B cell (primary cell): ENCODE measurements around the gene OR10Z1. TPM values are rescaled to one million over a fixed set of nuclear protein-coding genes. Genes with fewer than 3 reads are reported as not detected.

ENCODE experiments used
- ATAC-seq: fragments of 200-7000 bp; cut with Tn5 transposase; one replicate; pipeline ENCODE4 v1.10.0; 2021; ENCODE audit warnings: low read depth, mild to moderate bottlenecking, moderate number of reproducible peaks, moderate library complexity
- CTCF ChIA-PET: fragments of 350-600 bp; sonication (Branson Sonifier 250); formaldehyde crosslinking; loops from one replicate; lab custom pipeline; 2021; ENCODE audit warnings: antibody characterized with exemption, inconsistent platforms; lab: Charles Lee
- POLR2A ChIA-PET: fragments of 350-600 bp; sonication (Branson Sonifier 250); formaldehyde crosslinking; loops from one replicate; lab custom pipeline; 2021; ENCODE audit warnings: antibody characterized with exemption; lab: Charles Lee
- DNase-seq: peaks from one replicate; pipeline ENCODE4 v3.0.0; 2013
- H2AFZ ChIP-seq: 2 replicates; pipeline ENCODE4 v1.6.1; 2012; ENCODE audit warnings: mild to moderate bottlenecking, low read depth, low read length; ENCODE audit not compliant: insufficient read depth, poor library complexity, severe bottlenecking
- H3K27ac ChIP-seq, 2 donors: 1 replicate in 1 of 2; 2 replicates in 1 of 2; pipeline ENCODE4 v1.5.1; 2012 to 2013; ENCODE audit warnings: low read length in 2 of 2, mild to moderate bottlenecking in 2 of 2, moderate library complexity in 1 of 2
- H3K27me3 ChIP-seq, 4 experiments: fragments of 200-600 bp in 1 of 4; sonication (generic) in 1 of 4; replicated peaks in 1 of 4; 1 replicate in 2 of 4; 2 replicates in 2 of 4; pipeline versions ENCODE4 v1.6.1 to v1.7.0; 2013 to 2016; ENCODE audit warnings: low read length in 3 of 4, mild to moderate bottlenecking in 2 of 4, mixed read lengths in 1 of 4, moderate library complexity in 1 of 4; ENCODE audit not compliant: insufficient read depth in 4 of 4, control insufficient read depth in 3 of 4; ENCODE audit errors: control extremely low read depth in 1 of 4
- H3K36me3 ChIP-seq, 2 experiments: replicated peaks in 1 of 2; 1 replicate in 1 of 2; 2 replicates in 1 of 2; pipeline versions ENCODE4 v1.6.1 to v1.7.1; 2013; ENCODE audit warnings: low read length in 1 of 2; ENCODE audit not compliant: insufficient read depth in 2 of 2, control insufficient read depth in 1 of 2; ENCODE audit errors: control extremely low read depth in 1 of 2, extremely low read depth in 1 of 2
- H3K4me1 ChIP-seq, 2 donors: fragments of 200-600 bp in 1 of 2; sonication (generic) in 1 of 2; 1 replicate in 1 of 2; 2 replicates in 1 of 2; pipeline versions ENCODE4 v1.5.1 to v1.6.1; 2013 to 2017; ENCODE audit warnings: low read length in 2 of 2; ENCODE audit not compliant: control insufficient read depth in 2 of 2, insufficient read depth in 2 of 2
- H3K4me2 ChIP-seq: replicated peaks from 2 replicates; pipeline ENCODE3; 2012; ENCODE audit warnings: mild to moderate bottlenecking, low read depth, low read length; ENCODE audit not compliant: poor library complexity, severe bottlenecking
- H3K4me3 ChIP-seq, 5 experiments: fragments of 200-600 bp in 1 of 5; sonication (generic) in 1 of 5; 1 replicate in 3 of 5; 2 replicates in 2 of 5; pipeline versions ENCODE4 v1.5.1 to v1.7.0; 2011 to 2016; ENCODE audit warnings: low read length in 4 of 5, mild to moderate bottlenecking in 4 of 5, low read depth in 2 of 5, control low read depth in 1 of 5, moderate library complexity in 1 of 5; ENCODE audit not compliant: insufficient read depth in 1 of 5; ENCODE audit errors: control extremely low read depth in 1 of 5, extremely low read depth in 1 of 5
- H3K79me2 ChIP-seq: fragments of 200-600 bp; sonication (generic); one replicate; pipeline ENCODE4 v1.6.0; 2016; ENCODE audit warnings: low read length; ENCODE audit not compliant: control insufficient read depth, insufficient read depth
- H3K9ac ChIP-seq: fragments of 200-600 bp; sonication (generic); 2 replicates; pipeline ENCODE4 v1.6.1; 2017; ENCODE audit warnings: mild to moderate bottlenecking, low read length, moderate library complexity
- H3K9me3 ChIP-seq, 3 donors: one replicate each; pipeline versions ENCODE4 v1.6.1 to v1.7.1; 2013; ENCODE audit warnings: low read length in 2 of 3; ENCODE audit not compliant: control insufficient read depth in 2 of 3, insufficient read depth in 1 of 3; ENCODE audit errors: control extremely low read depth in 1 of 3
- H4K20me1 ChIP-seq: 2 replicates; pipeline ENCODE4 v1.6.0; 2012; ENCODE audit warnings: mild to moderate bottlenecking, low read length; ENCODE audit not compliant: insufficient read depth, control insufficient read depth, poor library complexity, severe bottlenecking
- H3K27ac Mint-ChIP-seq: one replicate; pipeline ENCODE4 v1.8.0; 2021; ENCODE audit warnings: mixed read lengths
- H3K27me3 Mint-ChIP-seq: one replicate; pipeline ENCODE4 v1.8.0; 2021; ENCODE audit warnings: mixed read lengths
- H3K4me1 Mint-ChIP-seq: one replicate; pipeline ENCODE4 v1.8.0; 2021; ENCODE audit warnings: mixed read lengths
- H3K4me3 Mint-ChIP-seq: one replicate; pipeline ENCODE4 v1.8.0; 2021; ENCODE audit warnings: mixed read lengths
- H3K9me3 Mint-ChIP-seq: one replicate; pipeline ENCODE4 v1.8.0; 2022; ENCODE audit warnings: mixed read lengths; ENCODE audit not compliant: insufficient read depth
- CTCF ChIP-seq: fragments of 200-600 bp; IDR thresholded peaks from one replicate; pipeline ENCODE4 v1.8.0; 2022; ENCODE audit warnings: antibody characterized with exemption, mild to moderate bottlenecking
- EZH2 ChIP-seq: IDR thresholded peaks from 2 replicates; pipeline ENCODE4 v1.6.1; 2012; ENCODE audit warnings: borderline replicate concordance, low read depth, mild to moderate bottlenecking, moderate library complexity, low read length; ENCODE audit not compliant: insufficient read depth, poor library complexity, severe bottlenecking
- WGBS: methylation state at CpG from one replicate; pipeline ENCODE4 v1.1.5; 2013; ENCODE audit warnings: missing lambda C conversion rate; ENCODE audit not compliant: insufficient coverage; 5-methylcytosine and 5-hydroxymethylcytosine counted together
- intact Hi-C: fragments of 100-400 bp; cut with micrococcal nuclease; formaldehyde crosslinking; loops from one replicate; pipeline ENCODE4 v1.10.0; 2022
- polyA plus RNA-seq: library from polyadenylated mRNA; depleted of rRNA; stranded (reverse); fragments of >200 nt; gene quantifications from 2 replicates; pipeline ENCODE4 v1.2.3, GENCODE V29; 2012
- total RNA-seq, 2 donors: library from RNA; stranded (reverse); fragments of 120-200 nt in 1 of 2; gene quantifications; 1 replicate in 1 of 2; 2 replicates in 1 of 2; pipeline versions ENCODE4 v1.2.3 to v1.2.4, GENCODE V29; 2013 to 2022

Gene OR10Z1
- total and polyA plus RNA-seq, 2 donors (not counting 1 experiment from before 2014, with no cell fraction given): not detected

DNA sequence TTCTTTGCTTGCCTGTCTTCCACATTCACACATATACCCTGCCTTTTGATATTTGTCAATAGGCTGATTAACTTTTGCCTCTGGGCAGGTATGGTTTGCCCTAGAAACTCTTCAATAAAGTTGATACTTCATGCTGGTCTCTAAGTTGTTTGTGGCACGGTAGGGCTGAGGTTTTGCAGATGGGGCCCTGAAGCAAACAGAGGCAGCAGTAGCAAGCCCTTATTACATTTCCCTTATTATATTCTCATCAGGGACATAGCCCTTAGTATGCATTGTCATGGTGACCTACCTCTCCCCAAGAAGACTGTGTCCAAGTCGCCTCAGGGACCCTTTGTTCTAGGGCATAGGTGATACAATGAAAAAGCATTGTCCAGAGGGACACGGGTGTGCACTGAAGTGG lies 34.6 kb upstream of the OR10Z1 start, which contains the start of gene OR6P1:
Gene OR6P1, minus strand, starts transcription at position 101 of the 400 bp plus-strand sequence. CDS start 6,976 bp downstream, outside the sequence.
- intact Hi-C loops: no loop called here
- 60% methylated on average over 2 of the region's 3 CpGs for WGBS
- Histone ChIP-seq H4K20me1 (no peaks in the 10 kb centered on the region), H3K9ac (no peak within 1 kb of the TSS), H3K27me3 (no peaks in the 10 kb centered on the region), H3K36me3 (no peaks in the 10 kb centered on the region), H3K4me2 (no peak within 1 kb of the TSS), H3K4me1 (no peaks in the 10 kb centered on the region), H3K4me3 (no peak within 1 kb of the TSS), H3K9me3 (no peaks in the 10 kb centered on the region), H3K79me2 (no peaks in the 10 kb centered on the region), H3K27ac (no peak within 1 kb of the TSS), H2AFZ (no peak within 1 kb of the TSS)
- no peak for ATAC-seq
- no peak for DNase-seq
- H3K27me3 Mint-ChIP-seq: peaks cover 15% of the 10 kb centered on the region
- H3K9me3 Mint-ChIP-seq: peaks cover 3% of the 10 kb centered on the region
- no peak within 1 kb of the TSS for H3K4me3 Mint-ChIP-seq
- no peak within 1 kb of the TSS for H3K27ac Mint-ChIP-seq
- H3K4me1 Mint-ChIP-seq: no peaks in the 10 kb centered on the region
- ChIA-PET CTCF (no interaction called here), POLR2A (no interaction called here)
- no peak for TF ChIP-seq EZH2
- TF ChIP-seq CTCF: no peak

GRCh38 chr1:158572226-158572625 lies 32.8 kb upstream of the OR10Z1 start:
- Histone ChIP-seq H2AFZ (no peak overlapping the region), H3K36me3 (no peaks in the 10 kb centered on the region), H3K9ac (no peak overlapping the region), H3K4me3 (no peak overlapping the region), H3K27ac (no peak overlapping the region), H3K79me2 (no peaks in the 10 kb centered on the region), H3K9me3 (no peaks in the 10 kb centered on the region), H4K20me1 (no peaks in the 10 kb centered on the region), H3K4me2 (no peak overlapping the region), H3K27me3 (no peaks in the 10 kb centered on the region), H3K4me1 (no peaks in the 10 kb centered on the region)
- TF ChIP-seq EZH2 (no peak), CTCF (no peak)
- no peaks in the 10 kb centered on the region for H3K4me1 Mint-ChIP-seq
- ATAC-seq (no peak), DNase-seq (no peak)
- H3K27me3 Mint-ChIP-seq: peaks cover 18% of the 10 kb centered on the region
- H3K4me3 Mint-ChIP-seq: no peak overlapping the region
- H3K27ac Mint-ChIP-seq: no peak overlapping the region
- H3K9me3 Mint-ChIP-seq: peaks cover 3% of the 10 kb centered on the region
- POLR2A ChIA-PET: no interaction called here
- no CpG with 5 or more reads among the region's 1 CpG for WGBS
- CTCF ChIA-PET: no interaction called here
- intact Hi-C loops: no loop called here
